Spleen (tissue), 13 donors: ENCODE data around the gene SEC22A. TPM values are rescaled to one million over a fixed set of nuclear protein-coding genes. Genes with fewer than 3 reads are reported as not detected.
A peak's percentile ranks its signal among the peaks of the same experiment; 100 is the strongest.

Source experiments
- DNase-seq: peaks from one replicate; pipeline ENCODE4 v3.0.0-alpha.2; 2020
- H3K27ac ChIP-seq, 8 donors: fragments of 200-600 bp; sonication (generic) in 7 of 8; 1 replicate in 4 of 8; 2 replicates in 4 of 8; pipeline versions ENCODE4 v1.5.0 to v1.8.0; 2016 to 2021; ENCODE audit warnings: inconsistent platforms in 4 of 8, mild to moderate bottlenecking in 4 of 8, moderate library complexity in 1 of 8
- H3K27me3 ChIP-seq, 7 donors: fragments of 200-600 bp; sonication (generic) in 6 of 7; replicated peaks in 1 of 7; 1 replicate in 4 of 7; 2 replicates in 3 of 7; pipeline versions ENCODE4 v1.5.0 to v1.8.0; 2016 to 2021; ENCODE audit warnings: inconsistent platforms in 3 of 7, mild to moderate bottlenecking in 1 of 7
- H3K36me3 ChIP-seq, 6 donors: fragments of 200-600 bp; sonication (generic) in 5 of 6; 1 replicate in 4 of 6; 2 replicates in 2 of 6; pipeline versions ENCODE4 v1.5.0 to v1.8.0; 2016 to 2021; ENCODE audit warnings: inconsistent platforms in 2 of 6
- H3K4me1 ChIP-seq, 6 donors: fragments of 200-600 bp; sonication (generic) in 5 of 6; 1 replicate in 3 of 6; 2 replicates in 3 of 6; pipeline versions ENCODE4 v1.5.0 to v1.8.0; 2016 to 2021; ENCODE audit warnings: inconsistent platforms in 3 of 6
- H3K4me3 ChIP-seq, 8 donors: fragments of 200-600 bp; sonication (generic) in 7 of 8; 1 replicate in 4 of 8; 2 replicates in 4 of 8; pipeline versions ENCODE4 v1.5.0 to v1.8.0; 2016 to 2021; ENCODE audit warnings: inconsistent platforms in 4 of 8, mild to moderate bottlenecking in 4 of 8, moderate library complexity in 2 of 8
- H3K9me3 ChIP-seq, 8 donors: fragments of 200-600 bp; sonication (generic) in 7 of 8; 1 replicate in 4 of 8; 2 replicates in 4 of 8; pipeline versions ENCODE4 v1.5.0 to v1.8.0; 2016 to 2021; ENCODE audit warnings: inconsistent platforms in 4 of 8
- POLR2A ChIP-seq, 3 donors: fragments of 450-650 bp; IDR thresholded peaks; one replicate each; pipeline ENCODE4 v1.5.1; 2017; ENCODE audit warnings: antibody characterized with exemption in 3 of 3, mild to moderate bottlenecking in 1 of 3
- POLR2AphosphoS5 ChIP-seq, 3 donors: sonication (generic); formaldehyde crosslinking; IDR thresholded peaks; one replicate each; pipeline ENCODE4 v1.5.1; 2017; ENCODE audit warnings: antibody characterized with exemption in 3 of 3
- WGBS, 5 donors: extraction: QIAGEN DNeasy Blood & Tissue Kit in 3 of 5; methylation state at CpG; one replicate each; pipeline versions ENCODE4 v1.1.5 to v1.1.7; 2013 to 2018; 5-methylcytosine and 5-hydroxymethylcytosine counted together
- intact Hi-C: fragments of 100-400 bp; cut with DNase I; formaldehyde crosslinking; loops from one replicate; pipeline ENCODE4 v1.15.0; 2023; ENCODE audit warnings: low total_unique reads
- long read RNA-seq, 2 donors: transcript quantifications; one replicate each; lab custom pipeline, GENCODE V29; 2026
- polyA plus RNA-seq, 3 donors: library from polyadenylated mRNA; stranded (reverse); fragments of 200-250 nt; gene quantifications; one replicate each; pipeline ENCODE4 v1.2.1, GENCODE V29; 2013
- total RNA-seq, 7 donors: library from RNA; depleted of rRNA in 3 of 7; stranded (reverse); fragments of >200 nt in 3 of 7; fragmentation: NEBNext Ultra II Directional in 4 of 7; extraction: Animal tissue kit (Norgen Biotek cat#: 25700) in 4 of 7; gene quantifications; one replicate each; pipeline versions ENCODE4 v1.1.0 to v1.2.1, GENCODE V29; 2016 to 2021
- TF ChIP-seq, protein P1 (sequence below), 11 experiments: fragments of 200-600 bp in 7 of 11; fragments of 450-650 bp in 4 of 11; sonication (generic) in 4 of 11; IDR thresholded peaks in 8 of 11; conservative IDR thresholded peaks in 3 of 11; 1 replicate in 7 of 11; 2 replicates in 4 of 11; pipeline versions ENCODE4 v1.4.0 to v1.8.0; 2016 to 2021; ENCODE audit warnings: antibody characterized with exemption in 11 of 11, inconsistent platforms in 4 of 11, mild to moderate bottlenecking in 1 of 11
- donor health status: healthy with polysubstance abuse.
- donor health status: DM: no; HTN: no; CAD: no; lungs with moderate emphysema.
- donor health status: DM: no; HTN: no; CAD: no.
- donor health status: Bipolar disorder and iron deficiency.
- donor health status: healthy.
- donor health status: DM: no; HTN: no; CAD: no.
- donor health status: DM: yes; HTN: yes; CAD: no.

The SEC22A gene
- total RNA-seq (10 to 100 TPM; 10.2 to 40.6 (median 15.6) TPM), polyA plus RNA-seq (1 to 10 TPM; 6.8 to 8.6 (median 7.6) TPM)
- long read RNA-seq, donor 1, full-length matches to known transcripts, result 5 of 5 reads
- long read RNA-seq, donor 1, partial matches to known transcripts, result 0 of 5 reads
- long read RNA-seq, donor 1, other reads (novel, unspliced or antisense), result 0 of 5 reads
- long read RNA-seq, donor 2, full-length matches to known transcripts, result 4 of 4 reads
- long read RNA-seq, donor 2, partial matches to known transcripts, result 0 of 4 reads
- long read RNA-seq, donor 2, other reads (novel, unspliced or antisense), result 0 of 4 reads

- H3K9me3 ChIP-seq, result peaks cover 0 to 16% (median 0%) of the 10 kb centered on the region in 8 donors
- WGBS, 5 donors, result 0 to 1% (median 0%) methylated on average over 49 to 60 of the region's 60 CpGs
- intact Hi-C loops, result no loop called here
- H3K27me3 ChIP-seq, result no peaks in the 10 kb centered on the region
- peaks cover 11 to 35% (median 15%) of the 10 kb centered on the region in 6 donors for H3K4me1 ChIP-seq
- peak within 1 kb of the TSS; percentile 60 to 91 (median 78) for H3K4me3 ChIP-seq
- peak within 1 kb of the TSS; percentile 79 to 93 (median 88) for H3K27ac ChIP-seq
- TF ChIP-seq POLR2AphosphoS5 (IDR thresholded peaks at IDR 0.05) (peak; percentile 94 to 95 (median 95)), POLR2A (IDR thresholded peaks at IDR 0.05) (peak in 2 of 3 donors; percentile 7 to 37)
- TF ChIP-seq, protein P1, sequence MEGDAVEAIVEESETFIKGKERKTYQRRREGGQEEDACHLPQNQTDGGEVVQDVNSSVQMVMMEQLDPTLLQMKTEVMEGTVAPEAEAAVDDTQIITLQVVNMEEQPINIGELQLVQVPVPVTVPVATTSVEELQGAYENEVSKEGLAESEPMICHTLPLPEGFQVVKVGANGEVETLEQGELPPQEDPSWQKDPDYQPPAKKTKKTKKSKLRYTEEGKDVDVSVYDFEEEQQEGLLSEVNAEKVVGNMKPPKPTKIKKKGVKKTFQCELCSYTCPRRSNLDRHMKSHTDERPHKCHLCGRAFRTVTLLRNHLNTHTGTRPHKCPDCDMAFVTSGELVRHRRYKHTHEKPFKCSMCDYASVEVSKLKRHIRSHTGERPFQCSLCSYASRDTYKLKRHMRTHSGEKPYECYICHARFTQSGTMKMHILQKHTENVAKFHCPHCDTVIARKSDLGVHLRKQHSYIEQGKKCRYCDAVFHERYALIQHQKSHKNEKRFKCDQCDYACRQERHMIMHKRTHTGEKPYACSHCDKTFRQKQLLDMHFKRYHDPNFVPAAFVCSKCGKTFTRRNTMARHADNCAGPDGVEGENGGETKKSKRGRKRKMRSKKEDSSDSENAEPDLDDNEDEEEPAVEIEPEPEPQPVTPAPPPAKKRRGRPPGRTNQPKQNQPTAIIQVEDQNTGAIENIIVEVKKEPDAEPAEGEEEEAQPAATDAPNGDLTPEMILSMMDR (IDR thresholded peaks at IDR 0.05 in 8 of 11, conservative IDR thresholded peaks at IDR 0.05 in 3 of 11), result no peak
- peak; percentile 99 for DNase-seq
- peaks cover 0 to 9% (median 0%) of the 10 kb centered on the region in 6 donors for H3K36me3 ChIP-seq
Measured at GRCh38 chr3:123201557-123202427, at the start of gene SEC22A. SEC22A (plus strand) TSS chr3:123201943; CDS start chr3:123209218, 7,275 bp downstream.

DNA sequence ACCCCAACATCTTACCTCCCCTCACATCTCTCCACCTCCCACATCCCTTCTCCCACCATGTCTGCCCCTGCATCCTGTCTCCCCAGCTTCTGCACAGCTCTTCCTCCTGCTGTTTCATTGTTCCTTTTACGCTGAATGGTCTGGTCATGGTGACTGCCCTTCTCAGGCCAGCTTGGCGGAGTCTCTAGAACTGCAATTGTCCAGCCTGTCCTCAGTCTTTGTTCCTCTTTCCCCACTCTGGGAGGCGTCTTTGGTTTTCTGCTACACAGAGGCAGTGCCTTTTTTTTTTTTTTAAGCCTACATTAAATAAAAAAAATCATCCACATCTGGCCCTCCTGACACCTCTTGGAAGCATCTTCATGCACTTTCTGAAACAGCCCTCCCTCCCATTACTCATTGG, 49.1 kb upstream of the SEC22A start:
- H3K27ac ChIP-seq, result peak overlapping the region in 1 of 8 donors; percentile 46
- H3K9me3 ChIP-seq, result peaks cover 0 to 8% (median 0%) of the 10 kb centered on the region in 8 donors
- no peak overlapping the region for H3K4me3 ChIP-seq
- no peak for DNase-seq
- peaks cover 0 to 94% (median 41%) of the 10 kb centered on the region in 6 donors for H3K36me3 ChIP-seq
- 68 to 77% (median 73%) methylated on average over 3 of the region's 3 CpGs for WGBS, 5 donors
- H3K4me1 ChIP-seq, result peaks cover 0 to 25% (median 0%) of the 10 kb centered on the region in 6 donors
- TF ChIP-seq POLR2A (IDR thresholded peaks at IDR 0.05), result no peak
- TF ChIP-seq, protein P1 (IDR thresholded peaks at IDR 0.05 in 8 of 11, conservative IDR thresholded peaks at IDR 0.05 in 3 of 11), result no peak
- no peak for TF ChIP-seq POLR2AphosphoS5 (IDR thresholded peaks at IDR 0.05)
- intact Hi-C loops, result no loop called here
- H3K27me3 ChIP-seq, result no peaks in the 10 kb centered on the region

DNA sequence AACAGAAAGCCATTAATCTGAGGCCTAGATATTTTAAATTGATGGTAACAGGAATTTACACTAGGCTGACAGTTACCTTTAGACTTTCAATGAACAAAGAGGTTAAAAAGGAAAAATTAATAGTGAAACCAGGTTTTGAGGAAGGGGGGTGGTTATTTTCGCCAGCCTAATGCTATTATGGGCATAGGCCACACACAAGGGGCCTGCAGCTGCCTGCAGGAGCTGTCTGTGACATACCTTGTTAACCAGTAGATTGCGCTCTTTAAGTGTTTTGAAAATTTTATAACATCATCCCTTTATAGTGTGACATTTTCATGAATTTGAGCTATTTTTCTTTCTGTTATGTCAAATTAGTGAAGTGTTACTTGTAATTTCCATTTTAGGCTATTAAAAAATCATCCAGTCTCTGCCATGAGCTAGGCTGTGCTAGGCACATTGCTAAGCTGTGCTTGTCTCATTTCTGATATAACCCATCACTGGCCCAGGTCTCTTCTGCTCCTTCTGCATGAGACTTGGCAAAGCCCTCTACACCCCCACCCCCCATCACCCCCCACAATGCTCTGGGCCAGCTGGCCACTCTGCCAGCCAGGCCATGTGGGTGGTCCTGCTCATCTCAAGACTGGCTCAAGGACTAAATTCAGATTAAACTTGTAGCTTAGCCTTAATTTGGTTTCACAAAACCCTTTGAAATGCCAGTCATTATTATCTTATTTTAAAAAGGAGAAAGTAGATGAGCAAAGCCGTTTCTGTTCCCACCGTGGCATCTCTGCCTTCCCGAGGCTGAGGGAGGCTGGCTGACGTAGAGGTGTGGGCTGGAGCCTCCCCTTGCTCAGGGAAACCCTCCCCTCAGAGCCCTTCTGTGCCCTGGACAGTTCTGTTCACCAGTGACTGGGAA, 48.4 kb upstream of the SEC22A start:
- DNase-seq, result no peak
- Histone ChIP-seq H3K4me3 (no peak overlapping the region), H3K4me1 (peaks cover 0 to 25% (median 0%) of the 10 kb centered on the region in 6 donors), H3K27ac (peak overlapping the region in 2 of 8 donors; percentile 23 to 46), H3K36me3 (peaks cover 0 to 92% (median 38%) of the 10 kb centered on the region in 6 donors), H3K27me3 (no peaks in the 10 kb centered on the region), H3K9me3 (peaks cover 0 to 8% (median 0%) of the 10 kb centered on the region in 8 donors)
- WGBS, 5 donors, result 76 to 89% (median 83%) methylated on average over 6 of the region's 6 CpGs
- TF ChIP-seq POLR2A (IDR thresholded peaks at IDR 0.05) (no peak), POLR2AphosphoS5 (IDR thresholded peaks at IDR 0.05) (no peak)
- TF ChIP-seq, protein P1 (IDR thresholded peaks at IDR 0.05 in 8 of 11, conservative IDR thresholded peaks at IDR 0.05 in 3 of 11), result no peak
- intact Hi-C loops, result no loop called here
